HepG2 (cell line): ENCODE results near the gene ALKBH5. TPM values are rescaled to one million over a fixed set of nuclear protein-coding genes. Genes with fewer than 3 reads are reported as not detected.

ENCODE experiments used
- HDAC1 ChIP-seq: sonication (generic); formaldehyde crosslinking; IDR thresholded peaks from 2 replicates; pipeline ENCODE4 v1.5.1; 2020; ENCODE audit warnings: mild to moderate bottlenecking, missing genetic modification reagents
- HDAC2 ChIP-seq: sonication (generic); formaldehyde crosslinking; IDR thresholded peaks from 2 replicates; pipeline ENCODE4 v1.4.0; 2020; ENCODE audit warnings: missing genetic modification reagents
- MAF1 ChIP-seq: sonication (generic); formaldehyde crosslinking; IDR thresholded peaks from 2 replicates; pipeline ENCODE4 v1.5.0; 2020; ENCODE audit warnings: missing genetic modification reagents, borderline replicate concordance
- MED1 ChIP-seq: sonication (generic); formaldehyde crosslinking; IDR thresholded peaks from 2 replicates; pipeline ENCODE4 v1.4.0; 2020; ENCODE audit warnings: missing genetic modification reagents
- NFE2 ChIP-seq: sonication (generic); formaldehyde crosslinking; IDR thresholded peaks from 2 replicates; pipeline ENCODE4 v1.4.0; 2020; ENCODE audit warnings: missing genetic modification reagents
- NR2C2 ChIP-seq: sonication (generic); formaldehyde crosslinking; IDR thresholded peaks from 2 replicates; pipeline ENCODE4 v1.4.0; 2020; ENCODE audit warnings: missing genetic modification reagents, mild to moderate bottlenecking, moderate library complexity, borderline replicate concordance
- ONECUT2 ChIP-seq: sonication (generic); formaldehyde crosslinking; IDR thresholded peaks from 2 replicates; pipeline ENCODE4 v1.4.0; 2020; ENCODE audit warnings: missing genetic modification reagents
- RFX5 ChIP-seq: IDR thresholded peaks from 2 replicates; pipeline ENCODE4 v1.6.1; 2011; ENCODE audit warnings: low read depth, low read length, improper control_type of control experiment
- TP53 ChIP-seq: sonication (generic); formaldehyde crosslinking; conservative IDR thresholded peaks from 2 replicates; pipeline ENCODE4 v1.4.0; 2020; ENCODE audit warnings: missing genetic modification reagents
- ZNF160 ChIP-seq: sonication (generic); formaldehyde crosslinking; IDR thresholded peaks from 2 replicates; pipeline ENCODE4 v1.8.0; 2022; ENCODE audit warnings: mild to moderate bottlenecking, inconsistent platforms, missing genetic modification reagents
- ZNF451 ChIP-seq: sonication (generic); formaldehyde crosslinking; IDR thresholded peaks from 2 replicates; pipeline ENCODE4 v1.5.0; 2020; ENCODE audit warnings: mild to moderate bottlenecking, missing genetic modification reagents
- ZNF629 ChIP-seq: sonication (generic); formaldehyde crosslinking; conservative IDR thresholded peaks from 2 replicates; pipeline ENCODE4 v1.5.0; 2020; ENCODE audit warnings: missing genetic modification reagents
- polyA plus RNA-seq, 8 experiments: library from polyadenylated mRNA; depleted of rRNA in 3 of 8; stranded (reverse) in 7 of 8; unstranded in 1 of 8; fragments of >200 nt; fragmentation: Illumina TruSeq in 4 of 8; extraction: Trizol in 4 of 8; gene quantifications; 2 replicates each; pipeline versions ENCODE4 v1.2.1 to v1.2.3, GENCODE V29; 2011 to 2016; ENCODE audit warnings: low read depth in 4 of 8, missing spikeins in 1 of 8, mixed read lengths in 1 of 8; ENCODE audit not compliant: insufficient read depth in 1 of 8
- total RNA-seq, 5 experiments: library from RNA; depleted of rRNA; stranded (reverse); fragments of >200 nt; fragmentation: Illumina TruSeq; extraction: Trizol; gene quantifications; 2 replicates each; pipeline ENCODE4 v1.2.3, GENCODE V29; 2016; ENCODE audit warnings: low read depth in 1 of 5
- TF ChIP-seq, protein P1 (sequence below), 2 experiments: IDR thresholded peaks; 2 replicates each; pipeline ENCODE4 v1.6.1; 2011 to 2012; ENCODE audit warnings: low read length in 2 of 2, borderline replicate concordance in 1 of 2, low read depth in 1 of 2, mild to moderate bottlenecking in 1 of 2, moderate library complexity in 1 of 2
- TF ChIP-seq, protein P2 (sequence below): sonication (generic); formaldehyde crosslinking; IDR thresholded peaks from 2 replicates; pipeline ENCODE4 v1.4.0; 2020; ENCODE audit warnings: mild to moderate bottlenecking, missing genetic modification reagents

The ALKBH5 gene
- total and polyA plus RNA-seq, 2 of the 13 experiments (the other 11 are each of a cell fraction or from before 2014, with no cell fraction given): 68.9 to 76.9 TPM

DNA sequence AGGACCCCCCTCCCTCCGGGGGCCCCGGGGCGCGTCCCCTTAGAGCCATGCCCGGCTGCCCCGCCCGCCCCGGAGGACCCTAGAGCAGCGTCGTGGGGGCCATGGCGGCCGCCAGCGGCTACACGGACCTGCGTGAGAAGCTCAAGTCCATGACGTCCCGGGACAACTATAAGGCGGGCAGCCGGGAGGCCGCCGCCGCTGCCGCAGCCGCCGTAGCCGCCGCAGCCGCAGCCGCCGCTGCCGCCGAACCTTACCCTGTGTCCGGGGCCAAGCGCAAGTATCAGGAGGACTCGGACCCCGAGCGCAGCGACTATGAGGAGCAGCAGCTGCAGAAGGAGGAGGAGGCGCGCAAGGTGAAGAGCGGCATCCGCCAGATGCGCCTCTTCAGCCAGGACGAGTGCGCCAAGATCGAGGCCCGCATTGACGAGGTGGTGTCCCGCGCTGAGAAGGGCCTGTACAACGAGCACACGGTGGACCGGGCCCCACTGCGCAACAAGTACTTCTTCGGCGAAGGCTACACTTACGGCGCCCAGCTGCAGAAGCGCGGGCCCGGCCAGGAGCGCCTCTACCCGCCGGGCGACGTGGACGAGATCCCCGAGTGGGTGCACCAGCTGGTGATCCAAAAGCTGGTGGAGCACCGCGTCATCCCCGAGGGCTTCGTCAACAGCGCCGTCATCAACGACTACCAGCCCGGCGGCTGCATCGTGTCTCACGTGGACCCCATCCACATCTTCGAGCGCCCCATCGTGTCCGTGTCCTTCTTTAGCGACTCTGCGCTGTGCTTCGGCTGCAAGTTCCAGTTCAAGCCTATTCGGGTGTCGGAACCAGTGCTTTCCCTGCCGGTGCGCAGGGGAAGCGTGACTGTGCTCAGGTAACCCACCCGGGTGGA, 759 bp downstream of the ALKBH5 start (continued):
- TF ChIP-seq MED1 (no peak), MAF1 (CRISPR knock-in tag) (0 out of 2 replicates have a peak, but pooled peaks have one; percentile 28), RFX5 (no peak), ZNF160 (CRISPR knock-in tag) (no peak), HDAC2 (CRISPR knock-in tag) (0 out of 2 replicates have a peak, but pooled peaks have one; percentile 30), ZNF629 (CRISPR knock-in tag) (no peak), TP53 (CRISPR knock-in tag) (no peak), NR2C2 (CRISPR knock-in tag) (no peak), ZNF451 (CRISPR knock-in tag) (no peak), HDAC1 (CRISPR knock-in tag) (no peak; the same call in 1 of the 2 replicates), NFE2 (CRISPR knock-in tag) (no peak), ONECUT2 (CRISPR knock-in tag) (no peak)
- TF ChIP-seq, protein P1, sequence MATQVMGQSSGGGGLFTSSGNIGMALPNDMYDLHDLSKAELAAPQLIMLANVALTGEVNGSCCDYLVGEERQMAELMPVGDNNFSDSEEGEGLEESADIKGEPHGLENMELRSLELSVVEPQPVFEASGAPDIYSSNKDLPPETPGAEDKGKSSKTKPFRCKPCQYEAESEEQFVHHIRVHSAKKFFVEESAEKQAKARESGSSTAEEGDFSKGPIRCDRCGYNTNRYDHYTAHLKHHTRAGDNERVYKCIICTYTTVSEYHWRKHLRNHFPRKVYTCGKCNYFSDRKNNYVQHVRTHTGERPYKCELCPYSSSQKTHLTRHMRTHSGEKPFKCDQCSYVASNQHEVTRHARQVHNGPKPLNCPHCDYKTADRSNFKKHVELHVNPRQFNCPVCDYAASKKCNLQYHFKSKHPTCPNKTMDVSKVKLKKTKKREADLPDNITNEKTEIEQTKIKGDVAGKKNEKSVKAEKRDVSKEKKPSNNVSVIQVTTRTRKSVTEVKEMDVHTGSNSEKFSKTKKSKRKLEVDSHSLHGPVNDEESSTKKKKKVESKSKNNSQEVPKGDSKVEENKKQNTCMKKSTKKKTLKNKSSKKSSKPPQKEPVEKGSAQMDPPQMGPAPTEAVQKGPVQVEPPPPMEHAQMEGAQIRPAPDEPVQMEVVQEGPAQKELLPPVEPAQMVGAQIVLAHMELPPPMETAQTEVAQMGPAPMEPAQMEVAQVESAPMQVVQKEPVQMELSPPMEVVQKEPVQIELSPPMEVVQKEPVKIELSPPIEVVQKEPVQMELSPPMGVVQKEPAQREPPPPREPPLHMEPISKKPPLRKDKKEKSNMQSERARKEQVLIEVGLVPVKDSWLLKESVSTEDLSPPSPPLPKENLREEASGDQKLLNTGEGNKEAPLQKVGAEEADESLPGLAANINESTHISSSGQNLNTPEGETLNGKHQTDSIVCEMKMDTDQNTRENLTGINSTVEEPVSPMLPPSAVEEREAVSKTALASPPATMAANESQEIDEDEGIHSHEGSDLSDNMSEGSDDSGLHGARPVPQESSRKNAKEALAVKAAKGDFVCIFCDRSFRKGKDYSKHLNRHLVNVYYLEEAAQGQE (IDR thresholded peaks at IDR 0.05; ENCODE audit: borderline replicate concordance in 1 of 2, low read depth in 1 of 2, low read length in 2 of 2): no peak
- TF ChIP-seq, protein P2, sequence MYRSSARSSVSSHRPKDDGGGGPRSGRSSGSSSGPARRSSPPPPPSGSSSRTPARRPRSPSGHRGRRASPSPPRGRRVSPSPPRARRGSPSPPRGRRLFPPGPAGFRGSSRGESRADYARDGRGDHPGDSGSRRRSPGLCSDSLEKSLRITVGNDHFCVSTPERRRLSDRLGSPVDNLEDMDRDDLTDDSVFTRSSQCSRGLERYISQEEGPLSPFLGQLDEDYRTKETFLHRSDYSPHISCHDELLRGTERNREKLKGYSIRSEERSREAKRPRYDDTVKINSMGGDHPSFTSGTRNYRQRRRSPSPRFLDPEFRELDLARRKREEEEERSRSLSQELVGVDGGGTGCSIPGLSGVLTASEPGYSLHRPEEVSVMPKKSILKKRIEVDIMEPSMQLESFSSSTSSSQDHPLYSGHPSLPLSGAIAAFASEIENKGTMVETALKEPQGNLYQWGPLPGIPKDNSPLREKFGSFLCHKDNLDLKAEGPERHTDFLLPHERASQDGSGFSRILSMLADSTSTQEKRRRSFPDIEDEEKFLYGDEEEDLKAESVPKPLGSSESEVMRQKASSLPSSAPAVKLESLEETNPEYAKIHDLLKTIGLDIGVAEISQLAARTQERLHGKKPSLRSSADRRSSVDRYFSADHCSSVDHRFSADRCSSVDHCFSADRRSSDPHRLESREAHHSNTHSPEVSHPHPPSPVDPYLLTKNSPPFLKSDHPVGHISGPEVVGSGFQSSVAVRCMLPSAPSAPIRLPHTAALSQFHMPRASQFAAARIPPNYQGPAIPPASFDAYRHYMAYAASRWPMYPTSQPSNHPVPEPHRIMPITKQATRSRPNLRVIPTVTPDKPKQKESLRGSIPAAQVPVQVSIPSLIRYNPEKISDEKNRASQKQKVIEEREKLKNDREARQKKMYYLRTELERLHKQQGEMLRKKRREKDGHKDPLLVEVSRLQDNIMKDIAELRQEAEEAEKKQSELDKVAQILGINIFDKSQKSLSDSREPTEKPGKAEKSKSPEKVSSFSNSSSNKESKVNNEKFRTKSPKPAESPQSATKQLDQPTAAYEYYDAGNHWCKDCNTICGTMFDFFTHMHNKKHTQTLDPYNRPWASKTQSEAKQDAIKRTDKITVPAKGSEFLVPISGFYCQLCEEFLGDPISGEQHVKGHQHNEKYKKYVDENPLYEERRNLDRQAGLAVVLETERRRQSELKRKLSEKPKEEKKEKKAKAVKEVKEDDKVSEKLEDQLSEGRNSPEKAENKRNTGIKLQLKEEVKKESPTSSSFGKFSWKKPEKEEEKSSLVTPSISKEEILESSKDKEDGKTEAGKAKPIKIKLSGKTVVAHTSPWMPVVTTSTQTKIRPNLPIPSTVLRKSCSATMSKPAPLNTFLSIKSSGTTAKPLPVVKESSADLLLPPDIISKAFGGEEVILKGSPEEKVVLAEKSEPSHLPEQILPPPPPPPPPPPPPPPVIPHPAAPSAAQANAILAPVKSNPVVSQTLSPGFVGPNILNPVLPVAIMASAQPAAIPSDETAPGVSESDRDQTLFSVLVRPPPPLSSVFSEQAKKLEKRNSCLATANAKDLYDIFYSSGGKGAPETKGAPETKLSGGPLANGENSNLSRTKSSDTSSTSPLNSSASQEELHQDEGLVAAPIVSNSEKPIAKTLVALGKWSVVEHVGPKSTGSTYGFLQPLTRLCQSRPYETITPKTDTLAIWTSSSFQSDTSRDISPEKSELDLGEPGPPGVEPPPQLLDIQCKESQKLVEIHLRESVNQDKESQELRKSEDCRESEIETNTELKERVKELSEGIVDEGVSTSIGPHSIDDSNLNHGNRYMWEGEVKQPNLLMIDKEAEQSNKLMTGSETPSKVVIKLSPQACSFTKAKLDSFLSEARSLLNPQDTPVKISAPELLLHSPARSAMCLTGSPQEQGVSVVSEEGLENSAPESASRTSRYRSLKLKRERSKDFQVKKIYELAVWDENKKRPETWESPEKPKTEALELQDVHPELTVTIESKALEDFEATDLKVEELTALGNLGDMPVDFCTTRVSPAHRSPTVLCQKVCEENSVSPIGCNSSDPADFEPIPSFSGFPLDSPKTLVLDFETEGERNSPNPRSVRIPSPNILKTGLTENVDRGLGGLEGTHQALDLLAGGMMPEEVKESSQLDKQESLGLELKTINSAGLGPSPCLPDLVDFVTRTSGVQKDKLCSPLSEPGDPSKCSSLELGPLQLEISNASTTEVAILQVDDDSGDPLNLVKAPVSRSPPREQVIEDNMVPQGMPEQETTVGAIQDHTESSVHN (CRISPR knock-in tag): no peak
